OCI-LY3 (cell line): ENCODE data around the gene CPA4.

Experiments used
- EZH2phosphoT487 ChIP-seq: fragments of 200-600 bp; shearing (Covaris generic); IDR thresholded peaks from 2 replicates; pipeline ENCODE4 v1.6.1; 2018; ENCODE audit warnings: antibody characterized with exemption, mixed run types, low read depth
- TF ChIP-seq, protein P1 (sequence below): fragments of 200-600, 300-600 bp; sonication (generic); IDR thresholded peaks from 2 replicates; pipeline ENCODE4 v1.5.1; 2014; ENCODE audit warnings: antibody characterized with exemption, low read length, low read depth

- no peak for TF ChIP-seq EZH2phosphoT487
- TF ChIP-seq, protein P1, sequence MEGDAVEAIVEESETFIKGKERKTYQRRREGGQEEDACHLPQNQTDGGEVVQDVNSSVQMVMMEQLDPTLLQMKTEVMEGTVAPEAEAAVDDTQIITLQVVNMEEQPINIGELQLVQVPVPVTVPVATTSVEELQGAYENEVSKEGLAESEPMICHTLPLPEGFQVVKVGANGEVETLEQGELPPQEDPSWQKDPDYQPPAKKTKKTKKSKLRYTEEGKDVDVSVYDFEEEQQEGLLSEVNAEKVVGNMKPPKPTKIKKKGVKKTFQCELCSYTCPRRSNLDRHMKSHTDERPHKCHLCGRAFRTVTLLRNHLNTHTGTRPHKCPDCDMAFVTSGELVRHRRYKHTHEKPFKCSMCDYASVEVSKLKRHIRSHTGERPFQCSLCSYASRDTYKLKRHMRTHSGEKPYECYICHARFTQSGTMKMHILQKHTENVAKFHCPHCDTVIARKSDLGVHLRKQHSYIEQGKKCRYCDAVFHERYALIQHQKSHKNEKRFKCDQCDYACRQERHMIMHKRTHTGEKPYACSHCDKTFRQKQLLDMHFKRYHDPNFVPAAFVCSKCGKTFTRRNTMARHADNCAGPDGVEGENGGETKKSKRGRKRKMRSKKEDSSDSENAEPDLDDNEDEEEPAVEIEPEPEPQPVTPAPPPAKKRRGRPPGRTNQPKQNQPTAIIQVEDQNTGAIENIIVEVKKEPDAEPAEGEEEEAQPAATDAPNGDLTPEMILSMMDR, result no peak
Observed at GRCh38 chr7:130266258-130266960, 26.6 kb upstream of the CPA4 start, which contains the start of gene CPA2.
